Measurements from ENCODE around the gene NKTR. TPM values are rescaled to one million over a fixed set of nuclear protein-coding genes. Genes with fewer than 3 reads are reported as not detected.

The NKTR gene
- polyA plus RNA-seq, 4 donors, result 52.4 to 201 (median 108) TPM

GRCh38 chr3:42660131-42660715 is 59.7 kb downstream of the NKTR start:
- DNase-seq (ENCODE audit: low read depth in 4 of 4, low spot score in 2 of 4), result no peak

- DNase-seq (ENCODE audit: low read depth in 4 of 4, low spot score in 2 of 4), result no peak
Observed at GRCh38 chr3:42660898-42661297, 60.4 kb downstream of the NKTR start.

- no peak for DNase-seq (ENCODE audit: low read depth in 4 of 4, low spot score in 2 of 4)
Observed at GRCh38 chr3:42661593-42662022, 61.1 kb downstream of the NKTR start.

GRCh38 chr3:42662037-42662812 is 61.7 kb downstream of the NKTR start:
- no peak for DNase-seq (ENCODE audit: low read depth in 4 of 4, low spot score in 2 of 4)

GRCh38 chr3:42662813-42663535 is 62.5 kb downstream of the NKTR start:
- DNase-seq (ENCODE audit: low read depth in 4 of 4, low spot score in 2 of 4), result no peak

GRCh38 chr3:42663581-42664437 is 63.3 kb downstream of the NKTR start:
- no peak for DNase-seq (ENCODE audit: low read depth in 4 of 4, low spot score in 2 of 4)

- DNase-seq (ENCODE audit: low read depth in 4 of 4, low spot score in 2 of 4), result no peak
Observed at GRCh38 chr3:42664438-42664803, 63.9 kb downstream of the NKTR start.

GRCh38 chr3:42665050-42665878 is 64.8 kb downstream of the NKTR start:
- DNase-seq (ENCODE audit: low read depth in 4 of 4, low spot score in 2 of 4), result no peak

- DNase-seq (ENCODE audit: low read depth in 4 of 4, low spot score in 2 of 4), result no peak
Observed at GRCh38 chr3:42666022-42666421, 65.5 kb downstream of the NKTR start.

- DNase-seq (ENCODE audit: low read depth in 4 of 4, low spot score in 2 of 4), result no peak
Observed at GRCh38 chr3:42666577-42666998, 66.1 kb downstream of the NKTR start.

- DNase-seq (ENCODE audit: low read depth in 4 of 4, low spot score in 2 of 4), result no peak
Observed at GRCh38 chr3:42667096-42667522, 66.6 kb downstream of the NKTR start.

GRCh38 chr3:42667523-42668412 is 67.3 kb downstream of the NKTR start:
- no peak for DNase-seq (ENCODE audit: low read depth in 4 of 4, low spot score in 2 of 4)

GRCh38 chr3:42668413-42668760 is 67.9 kb downstream of the NKTR start:
- no peak for DNase-seq (ENCODE audit: low read depth in 4 of 4, low spot score in 2 of 4)

GRCh38 chr3:42668793-42669217 is 68.3 kb downstream of the NKTR start:
- DNase-seq (ENCODE audit: low read depth in 4 of 4, low spot score in 2 of 4), result no peak

- no peak for DNase-seq (ENCODE audit: low read depth in 4 of 4, low spot score in 2 of 4)
Observed at GRCh38 chr3:42670051-42670576, 69.6 kb downstream of the NKTR start.

- DNase-seq (ENCODE audit: low read depth in 4 of 4, low spot score in 2 of 4), result no peak
Observed at GRCh38 chr3:42670670-42671069, 70.2 kb downstream of the NKTR start.

GRCh38 chr3:42672515-42672914 is 72.0 kb downstream of the NKTR start:
- no peak for DNase-seq (ENCODE audit: low read depth in 4 of 4, low spot score in 2 of 4)

- no peak for DNase-seq (ENCODE audit: low read depth in 4 of 4, low spot score in 2 of 4)
Observed at GRCh38 chr3:42673082-42673481, 72.6 kb downstream of the NKTR start.

GRCh38 chr3:42674146-42674545 is 73.7 kb downstream of the NKTR start:
- no peak for DNase-seq (ENCODE audit: low read depth in 4 of 4, low spot score in 2 of 4)

Data from left renal cortex interstitium (tissue), 4 donors.